ENCODE data around the gene RAPGEF1.

- TF ChIP-seq CTCF (IDR thresholded peaks at IDR 0.05) (no peak), POLR2A (IDR thresholded peaks at IDR 0.05) (no peak)
These were observed 97.3 kb downstream of the RAPGEF1 start for GRCh38 chr9:131642496-131643083.

All from ovary (tissue), 3 donors.